GM12878 (cell line): ENCODE results near the gene ACAT2. TPM values are rescaled to one million over a fixed set of nuclear protein-coding genes. Genes with fewer than 3 reads are reported as not detected.

Experiments
- BCLAF1 ChIP-seq: fragments of 450-650 bp; IDR thresholded peaks from 2 replicates; pipeline ENCODE4 v1.6.1; 2017; ENCODE audit warnings: antibody characterized with exemption, mild to moderate bottlenecking, moderate library complexity
- CREM ChIP-seq: IDR thresholded peaks from 2 replicates; pipeline ENCODE4 v1.6.1; 2014; ENCODE audit warnings: antibody characterized with exemption, low read depth
- ETV6 ChIP-seq, 2 experiments: fragments of 450-650 bp in 1 of 2; IDR thresholded peaks in 1 of 2; conservative IDR thresholded peaks in 1 of 2; 2 replicates each; pipeline ENCODE4 v1.6.1; 2014; ENCODE audit warnings: antibody characterized with exemption in 1 of 2, borderline replicate concordance in 1 of 2, low read depth in 1 of 2, mild to moderate bottlenecking in 1 of 2, moderate library complexity in 1 of 2
- FOS ChIP-seq: IDR thresholded peaks from 3 replicates; pipeline ENCODE4 v1.6.1; 2011; ENCODE audit warnings: borderline replicate concordance; ENCODE audit not compliant: insufficient read length; ENCODE audit errors: extremely low read depth
- GABPA ChIP-seq: IDR thresholded peaks from 2 replicates; pipeline ENCODE4 v1.6.1; 2014; ENCODE audit warnings: antibody characterized with exemption, low read depth, mild to moderate bottlenecking, inconsistent platforms
- IKZF2 ChIP-seq, 2 experiments: fragments of 450-650 bp; IDR thresholded peaks; 2 replicates each; pipeline ENCODE4 v1.6.1; 2017; ENCODE audit warnings: mild to moderate bottlenecking in 2 of 2, moderate library complexity in 2 of 2
- JUNB ChIP-seq: IDR thresholded peaks from 2 replicates; pipeline ENCODE4 v1.6.1; 2016; ENCODE audit warnings: antibody characterized with exemption, mild to moderate bottlenecking
- KDM1A ChIP-seq: fragments of 200-600 bp; sonication (generic); IDR thresholded peaks from 2 replicates; pipeline ENCODE4 v1.6.1; 2016; ENCODE audit warnings: borderline replicate concordance
- MAX ChIP-seq: IDR thresholded peaks from 2 replicates; pipeline ENCODE4 v1.6.1; 2012; ENCODE audit warnings: low read depth, low read length, improper control_type of control experiment
- NFIC ChIP-seq: IDR thresholded peaks from 2 replicates; pipeline ENCODE4 v1.6.1; 2012; ENCODE audit warnings: low read depth, mild to moderate bottlenecking, inconsistent platforms, low read length, moderate library complexity
- NR2C2 ChIP-seq: IDR thresholded peaks from 2 replicates; pipeline ENCODE4 v1.6.1; 2011; ENCODE audit warnings: borderline replicate concordance, low read depth; ENCODE audit not compliant: control insufficient read depth, insufficient read length
- PML ChIP-seq: IDR thresholded peaks from 2 replicates; pipeline ENCODE4 v1.6.1; 2012; ENCODE audit warnings: low read length, inconsistent platforms
- SMARCA5 ChIP-seq: fragments of 450-650 bp; IDR thresholded peaks from 2 replicates; pipeline ENCODE4 v1.6.1; 2017; ENCODE audit warnings: mild to moderate bottlenecking
- SPI1 ChIP-seq: IDR thresholded peaks from 2 replicates; pipeline ENCODE4 v1.6.1; 2011; ENCODE audit warnings: low read depth, mild to moderate bottlenecking, low read length, moderate library complexity, borderline replicate concordance; ENCODE audit not compliant: insufficient read depth
- SUPT20H ChIP-seq: IDR thresholded peaks from 2 replicates; pipeline ENCODE4 v1.6.1; 2011; ENCODE audit warnings: low read depth, mild to moderate bottlenecking, low read length, moderate library complexity, borderline replicate concordance; ENCODE audit not compliant: control insufficient read depth
- SUZ12 ChIP-seq: fragments of 200-600 bp; sonication (generic); IDR thresholded peaks from one replicate; pipeline ENCODE4 v1.6.1; 2018; ENCODE audit warnings: antibody characterized with exemption, mild to moderate bottlenecking; ENCODE audit not compliant: unreplicated experiment
- TAF1 ChIP-seq: IDR thresholded peaks from 2 replicates; pipeline ENCODE4 v1.6.1; 2011; ENCODE audit warnings: mild to moderate bottlenecking, low read depth, low read length, borderline replicate concordance
- TCF3 ChIP-seq: IDR thresholded peaks from 2 replicates; pipeline ENCODE4 v1.6.1; 2012; ENCODE audit warnings: low read depth, mild to moderate bottlenecking, low read length, borderline replicate concordance; ENCODE audit not compliant: insufficient read depth
- USF1 ChIP-seq: IDR thresholded peaks from 2 replicates; pipeline ENCODE4 v1.6.1; 2011; ENCODE audit warnings: borderline replicate concordance, low read depth, mild to moderate bottlenecking, moderate library complexity, mixed read lengths, low read length; ENCODE audit not compliant: insufficient read depth; ENCODE audit errors: extremely low read length
- YBX1 ChIP-seq: fragments of 450-650 bp; IDR thresholded peaks from 2 replicates; pipeline ENCODE4 v1.6.1; 2016; ENCODE audit warnings: antibody characterized with exemption
- ZNF592 ChIP-seq: fragments of 450-650 bp; IDR thresholded peaks from 2 replicates; pipeline ENCODE4 v1.6.1; 2017; ENCODE audit warnings: mild to moderate bottlenecking, moderate library complexity
- polyA plus RNA-seq, 11 experiments: library from polyadenylated mRNA; depleted of rRNA in 4 of 11; unstranded in 6 of 11; stranded (reverse) in 5 of 11; fragments of >200 nt; fragmentation: Nextera tagmentation in 4 of 11; fragmentation: Illumina TruSeq in 1 of 11; extraction: Ambion mirVana in 4 of 11; extraction: Trizol in 1 of 11; gene quantifications; 1 replicate in 1 of 11; 2 replicates in 10 of 11; pipeline versions ENCODE4 v1.2.1 to v1.2.3, GENCODE V29; 2011 to 2016; ENCODE audit warnings: inconsistent platforms in 2 of 11, missing spikeins in 2 of 11, low read depth in 1 of 11
- total RNA-seq, 4 experiments: library from RNA; depleted of rRNA in 3 of 4; stranded (reverse); fragments of >200 nt in 3 of 4; fragmentation: Illumina TruSeq in 1 of 4; extraction: Trizol in 1 of 4; gene quantifications; 2 replicates each; pipeline versions ENCODE4 v1.2.1 to v1.2.3, GENCODE V29; 2013 to 2021

ACAT2 gene
- total and polyA plus RNA-seq, 10 of the 15 experiments (the other 5 are each of a cell fraction or from before 2014, with no cell fraction given): 87.9 to 257 (median 132) TPM

- TF ChIP-seq GABPA (no peak), SUPT20H (no peak), NFIC (no peak), ETV6 (conservative IDR thresholded peaks at IDR 0.05 in 1 of 2, IDR thresholded peaks at IDR 0.05 in 1 of 2; ENCODE audit: borderline replicate concordance in 1 of 2, low read depth in 1 of 2) (peak in 1 of 2 experiments; percentile 55; a peak in 1 of 4 replicates), BCLAF1 (peak; percentile 68; the same call in 1 of the 2 replicates), FOS (no peak), ZNF592 (0 out of 2 replicates have a peak, but pooled peaks have one; percentile 53), NR2C2 (peak; percentile 93), SMARCA5 (peak; percentile 86), IKZF2 (IDR thresholded peaks at IDR 0.05) (peak; percentile 65 to 70; a peak in 3 of 4 replicates), CREM (peak; percentile 97), MAX (peak; percentile 96), SUZ12 (no peak), YBX1 (no peak), PML (peak; percentile 93), TCF3 (peak; percentile 98), JUNB (no peak), KDM1A (no peak), USF1 (peak; percentile 57), SPI1 (0 out of 2 replicates have a peak, but pooled peaks have one; percentile 11), TAF1 (peak; percentile 78)
Observed at GRCh38 chr6:159726918-159727716, 34.7 kb upstream of the ACAT2 start, which contains the start of gene WTAP (continued).
